Erythroblast (primary cell): Measurements from ENCODE around the gene SLC1A2.

ENCODE experiments used
- GATA1 ChIP-seq: IDR thresholded peaks from 2 replicates; pipeline ENCODE4 v1.6.1; 2011; ENCODE audit warnings: low read depth, mild to moderate bottlenecking, control low read depth, low read length, moderate library complexity
- POLR2A ChIP-seq: IDR thresholded peaks from 2 replicates; pipeline ENCODE4 v1.6.1; 2011; ENCODE audit warnings: mild to moderate bottlenecking, low read length

- TF ChIP-seq POLR2A, result no peak
- TF ChIP-seq GATA1, result no peak
Measured at GRCh38 chr11:35387111-35387982, 32.0 kb downstream of the SLC1A2 start.
